NOMO-1 treated with DMSO at 0.1 percent for 48 hours (cell line): ENCODE data around the gene PODXL.
"Not testable (repeated sequence)": the region's sequence is repeated elsewhere in the genome, so short reads cannot be mapped to it uniquely, and the experiment has no call there.

ENCODE experiments used
- DNase-seq: peaks from one replicate; lab custom pipeline; 2025; ENCODE audit not compliant: unreplicated experiment; lab: John Stamatoyannopoulos, UW

PODXL gene

GRCh38 chr7:131538071-131538812, 18.2 kb downstream of the PODXL start:
- no peak for DNase-seq

- no peak for DNase-seq
Observed at GRCh38 chr7:131537571-131537978, 18.9 kb downstream of the PODXL start.

- DNase-seq: no peak
Observed at GRCh38 chr7:131536361-131536849, 20.0 kb downstream of the PODXL start.

GRCh38 chr7:131533566-131534561, 22.6 kb downstream of the PODXL start:
- no peak for DNase-seq

- DNase-seq: no peak
Observed at GRCh38 chr7:131533151-131533559, 23.3 kb downstream of the PODXL start.

GRCh38 chr7:131532570-131533091, 23.8 kb downstream of the PODXL start:
- DNase-seq: no peak

GRCh38 chr7:131530137-131530536, 26.3 kb downstream of the PODXL start:
- no peak for DNase-seq

- DNase-seq: no peak
Observed at GRCh38 chr7:131529617-131530016, 26.8 kb downstream of the PODXL start.

GRCh38 chr7:131529179-131529578, 27.2 kb downstream of the PODXL start:
- no peak for DNase-seq

- DNase-seq: no peak
Observed at GRCh38 chr7:131527456-131527855, 29.0 kb downstream of the PODXL start.

- DNase-seq: no peak
Observed at GRCh38 chr7:131525820-131526219, 30.6 kb downstream of the PODXL start.

GRCh38 chr7:131524703-131525102, 31.7 kb downstream of the PODXL start:
- DNase-seq: no peak

GRCh38 chr7:131524115-131524514, 32.3 kb downstream of the PODXL start:
- no peak for DNase-seq

- no peak for DNase-seq
Observed at GRCh38 chr7:131522325-131522930, 34.0 kb downstream of the PODXL start.

GRCh38 chr7:131521651-131522163, 34.7 kb downstream of the PODXL start:
- DNase-seq: no peak

- DNase-seq: no peak
Observed at GRCh38 chr7:131518626-131519025, 37.8 kb downstream of the PODXL start.

- DNase-seq: no peak
Observed at GRCh38 chr7:131517218-131517923, 39.1 kb downstream of the PODXL start.

GRCh38 chr7:131515471-131515870, 41.0 kb downstream of the PODXL start:
- not testable (repeated sequence) for DNase-seq

GRCh38 chr7:131513245-131514061, 43.0 kb downstream of the PODXL start:
- peak; percentile 8 for DNase-seq
